Fibroblast of skin of right biceps (primary cell): ENCODE results near the gene SEPTIN8.

ENCODE experiments used
- DNase-seq: peaks from one replicate; pipeline ENCODE4 v3.0.0-alpha.2; 2013

The SEPTIN8 gene

GRCh38 chr5:132747616-132748440 is 29.2 kb downstream of the SEPTIN8 start:
- DNase-seq = no peak

GRCh38 chr5:132746954-132747615 is 30.0 kb downstream of the SEPTIN8 start, which contains the start of gene CCNI2:
Gene CCNI2 (plus strand): TSS chr5:132747426. CDS start chr5:132747496, 70 bp downstream.
- DNase-seq = peak; percentile 17

GRCh38 chr5:132746592-132746953 is 30.5 kb downstream of the SEPTIN8 start:
- DNase-seq = no peak

- no peak for DNase-seq
Measured at GRCh38 chr5:132744659-132745058, 32.4 kb downstream of the SEPTIN8 start.

GRCh38 chr5:132742626-132743025 is 34.4 kb downstream of the SEPTIN8 start:
- no peak for DNase-seq

GRCh38 chr5:132742158-132742557 is 34.9 kb downstream of the SEPTIN8 start:
- DNase-seq = no peak

GRCh38 chr5:132739232-132739631 is 37.8 kb downstream of the SEPTIN8 start:
- no peak for DNase-seq

GRCh38 chr5:132737982-132738681 is 38.9 kb downstream of the SEPTIN8 start:
- DNase-seq = no peak

GRCh38 chr5:132736853-132737833 is 39.9 kb downstream of the SEPTIN8 start, which contains the start of gene KIF3A:
Gene KIF3A (minus strand): TSS chr5:132737546. CDS start chr5:132737419, 127 bp downstream.
- DNase-seq = peak; percentile 94

- no peak for DNase-seq
Measured at GRCh38 chr5:132734687-132735086, 42.4 kb downstream of the SEPTIN8 start.

GRCh38 chr5:132733499-132734148 is 43.4 kb downstream of the SEPTIN8 start:
- DNase-seq = no peak

- no peak for DNase-seq
Measured at GRCh38 chr5:132729896-132730295, 47.1 kb downstream of the SEPTIN8 start.

GRCh38 chr5:132725745-132726144 is 51.3 kb downstream of the SEPTIN8 start:
- DNase-seq = no peak

GRCh38 chr5:132718544-132719312 is 58.3 kb downstream of the SEPTIN8 start:
- no peak for DNase-seq

GRCh38 chr5:132714456-132715307 is 62.4 kb downstream of the SEPTIN8 start:
- no peak for DNase-seq

- no peak for DNase-seq
Measured at GRCh38 chr5:132708645-132709044, 68.4 kb downstream of the SEPTIN8 start.

GRCh38 chr5:132704875-132705274 is 72.2 kb downstream of the SEPTIN8 start:
- DNase-seq = peak; percentile 42
